GM19193 (cell line): ENCODE results near the gene MYO6.

ENCODE experiments used
- POLR2A ChIP-seq: IDR thresholded peaks from 4 replicates; pipeline ENCODE4 v1.6.1; 2011; ENCODE audit not compliant: insufficient read depth, insufficient read length; ENCODE audit errors: extremely low read depth

The MYO6 gene

DNA sequence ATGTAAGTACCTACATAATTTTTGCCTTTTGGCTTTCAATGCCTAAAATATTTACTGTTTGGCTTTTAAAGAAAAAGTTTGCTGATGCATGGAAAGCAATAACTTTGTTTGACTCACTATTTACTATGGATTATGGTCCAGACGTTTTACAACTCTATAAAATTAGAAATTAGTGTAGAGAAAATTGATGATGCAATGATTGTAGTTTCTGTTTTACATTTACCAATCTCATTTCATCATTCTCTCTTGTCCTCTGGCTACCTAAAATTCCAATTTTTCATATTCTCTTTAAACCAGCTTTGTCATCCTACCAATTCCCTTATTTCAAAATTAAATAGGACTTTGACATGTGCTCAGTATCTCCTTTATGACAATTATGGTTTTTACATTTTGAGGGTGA is 192.5 kb downstream of the MYO6 start:
- TF ChIP-seq POLR2A: no peak

DNA sequence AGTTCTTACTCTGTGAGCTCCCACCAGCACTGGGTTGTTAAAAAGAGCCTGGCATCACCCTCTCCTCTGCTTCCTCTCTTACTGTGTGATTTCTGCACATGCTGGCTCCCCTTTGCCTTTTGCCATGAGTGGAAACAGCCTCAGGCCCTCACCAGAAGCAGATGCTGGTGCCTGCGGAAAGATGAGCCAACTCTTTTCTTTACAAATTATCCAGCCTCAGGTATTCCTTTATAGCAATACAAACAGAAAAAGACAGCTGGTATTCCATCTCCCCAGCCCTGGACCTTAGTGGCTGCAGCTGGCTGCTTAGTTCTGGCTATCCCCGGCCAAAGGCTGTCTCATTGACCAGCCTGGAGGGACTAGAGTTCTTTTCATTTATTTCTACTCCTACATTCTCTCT is 194.3 kb downstream of the MYO6 start:
- no peak for TF ChIP-seq POLR2A

DNA sequence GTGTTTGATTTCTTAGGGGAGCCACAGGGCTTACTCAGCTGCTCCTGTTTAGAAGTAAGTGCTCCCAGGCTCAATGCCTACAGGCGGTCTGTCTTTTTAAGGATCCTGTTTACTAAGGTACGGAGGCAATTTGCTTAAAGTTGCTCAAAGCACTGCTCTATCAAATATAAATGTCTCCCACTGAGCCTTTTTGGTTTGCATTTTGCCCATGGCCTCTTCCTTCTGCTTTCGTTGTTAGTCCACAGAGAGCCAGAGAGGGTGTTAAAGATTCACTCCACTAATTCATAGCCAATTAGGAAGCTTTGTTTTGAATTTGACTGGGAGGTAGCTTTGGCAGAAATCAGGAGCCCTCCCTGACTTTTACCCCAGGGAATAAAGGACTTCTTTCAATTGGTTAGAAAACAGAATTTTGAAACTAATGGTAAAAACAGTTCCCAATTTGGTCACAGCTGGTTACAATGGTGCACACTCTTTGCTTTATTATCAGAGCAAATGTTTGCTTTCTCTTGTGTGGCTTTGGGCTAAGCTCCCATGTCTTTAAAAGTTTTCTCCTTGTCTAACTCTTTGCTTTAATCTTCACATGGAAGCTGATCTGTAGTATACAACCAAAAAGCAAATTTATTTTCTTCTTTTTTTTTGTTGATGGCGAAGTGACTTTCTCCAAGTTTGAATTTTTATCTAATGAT is 197.2 kb downstream of the MYO6 start:
- no peak for TF ChIP-seq POLR2A

DNA sequence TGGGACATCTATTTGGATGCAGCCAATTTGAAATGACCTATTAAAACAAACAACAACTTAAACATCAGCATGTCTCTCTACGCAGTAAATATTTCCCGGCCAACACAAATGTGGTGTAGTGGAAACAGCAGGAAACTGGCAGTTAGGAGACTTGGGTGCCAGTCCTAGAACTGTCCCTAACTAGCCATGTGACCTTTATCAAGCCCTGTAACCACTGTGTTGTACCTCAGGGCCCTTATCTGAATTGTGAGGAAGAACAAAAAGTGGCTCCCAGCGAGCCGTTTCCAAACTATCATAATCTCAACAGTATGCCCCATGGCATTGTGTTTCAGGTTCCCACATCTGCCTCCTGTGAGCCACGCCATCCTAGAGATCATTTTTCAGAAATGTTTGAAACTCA is 198.9 kb downstream of the MYO6 start:
- no peak for TF ChIP-seq POLR2A

DNA sequence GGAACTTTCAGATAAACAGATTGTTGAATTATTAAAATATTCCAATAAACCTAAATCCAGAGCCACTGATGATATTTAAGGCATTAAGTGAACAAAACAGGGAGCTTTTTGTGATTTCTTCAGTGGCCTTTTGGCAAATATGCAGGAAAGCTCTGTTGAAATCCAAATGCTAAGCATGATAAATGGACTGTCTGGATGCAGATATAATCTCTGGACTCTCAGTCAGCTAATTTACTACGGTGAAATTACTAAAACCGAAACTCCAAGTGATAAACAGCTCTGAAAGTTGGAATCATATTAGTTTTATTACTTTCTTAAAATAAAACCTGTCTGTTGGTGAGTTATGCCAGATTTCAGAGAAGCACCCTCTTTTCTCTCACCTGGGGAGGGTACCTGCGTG is 203.1 kb downstream of the MYO6 start:
- no peak for TF ChIP-seq POLR2A

DNA sequence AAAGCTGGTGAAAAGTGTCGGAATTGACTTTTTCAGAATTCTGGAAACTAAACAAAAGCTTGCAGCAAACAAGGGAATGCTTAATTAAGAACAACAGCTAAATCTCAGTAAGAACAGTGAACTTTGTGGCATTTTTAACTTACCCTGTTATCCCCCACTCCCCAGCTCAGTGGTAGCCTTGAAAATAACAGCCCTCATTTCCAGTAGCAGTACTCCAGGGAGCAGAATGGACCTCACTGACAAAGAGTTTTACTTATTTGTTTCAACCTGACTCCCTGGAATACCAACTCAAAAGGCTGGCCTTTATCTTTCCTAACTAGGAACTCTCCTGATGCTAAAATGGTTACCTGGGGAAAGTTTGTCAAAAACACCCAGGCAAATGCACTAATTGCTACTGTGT is 214.5 kb downstream of the MYO6 start:
- no peak for TF ChIP-seq POLR2A

DNA sequence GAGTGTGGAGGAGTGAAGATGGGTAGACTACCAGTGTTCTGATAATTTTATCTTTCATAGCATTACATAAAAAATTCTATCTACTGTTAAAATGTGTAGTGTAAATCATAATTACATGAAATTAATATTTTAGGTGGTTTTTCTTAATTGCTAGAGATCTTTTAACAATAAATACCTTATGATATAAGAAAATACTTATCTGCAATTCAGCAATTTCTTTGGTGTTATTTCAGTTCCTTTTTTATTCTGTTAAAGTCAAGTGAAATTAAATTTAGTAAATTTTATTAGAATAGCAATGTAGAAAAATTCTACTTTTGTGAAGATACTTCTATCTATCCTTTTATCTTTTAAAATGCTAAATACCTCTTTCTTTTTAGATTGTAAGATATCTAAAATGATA is 219.1 kb downstream of the MYO6 start:
- TF ChIP-seq POLR2A: no peak
